Anterior cingulate cortex (tissue), 58 donors: Measurements from ENCODE around the gene CARD14.
A peak's percentile ranks its signal among the peaks of the same experiment; 100 is the strongest.
"Not testable (repeated sequence)": the region's sequence is repeated elsewhere in the genome, so short reads cannot be mapped to it uniquely, and the experiment has no call there.

Source experiments
- DNase-seq, 58 donors: peaks; one replicate each; lab custom pipeline; 2025; lab: John Stamatoyannopoulos, UW

Gene CARD14

GRCh38 chr17:80222376-80223141 lies 52.7 kb downstream of the CARD14 start:
- no peak for DNase-seq

GRCh38 chr17:80223142-80223815 lies 53.4 kb downstream of the CARD14 start:
- DNase-seq = peak in 1 of 58 donors; percentile 40

GRCh38 chr17:80223838-80224497 lies 54.1 kb downstream of the CARD14 start:
- no peak for DNase-seq

GRCh38 chr17:80224683-80225082 lies 54.9 kb downstream of the CARD14 start:
- no peak for DNase-seq

- DNase-seq = no peak
These were observed 55.4 kb downstream of the CARD14 start for GRCh38 chr17:80225230-80225629.

- DNase-seq = no peak
These were observed 57.3 kb downstream of the CARD14 start for GRCh38 chr17:80227156-80227555.

- DNase-seq = no peak
These were observed 57.8 kb downstream of the CARD14 start for GRCh38 chr17:80227666-80228065.

GRCh38 chr17:80228477-80228876 lies 58.6 kb downstream of the CARD14 start:
- no peak for DNase-seq

- no peak for DNase-seq
These were observed 59.2 kb downstream of the CARD14 start for GRCh38 chr17:80229011-80229410.

- DNase-seq = no peak
These were observed 62.6 kb downstream of the CARD14 start for GRCh38 chr17:80232438-80232837.

GRCh38 chr17:80233202-80233601 lies 63.4 kb downstream of the CARD14 start:
- DNase-seq = no peak

- no peak for DNase-seq
These were observed 67.1 kb downstream of the CARD14 start for GRCh38 chr17:80236911-80237310.

- DNase-seq = no peak
These were observed 67.6 kb downstream of the CARD14 start for GRCh38 chr17:80237386-80237785.

GRCh38 chr17:80242505-80242904 lies 72.7 kb downstream of the CARD14 start:
- no peak for DNase-seq

GRCh38 chr17:80243526-80244433 lies 74.0 kb downstream of the CARD14 start:
- no peak for DNase-seq

GRCh38 chr17:80244448-80244847 lies 74.6 kb downstream of the CARD14 start:
- DNase-seq = not testable (repeated sequence)

GRCh38 chr17:80244871-80245509 lies 75.2 kb downstream of the CARD14 start:
- no peak for DNase-seq

GRCh38 chr17:80245566-80246265 lies 75.9 kb downstream of the CARD14 start:
- no peak for DNase-seq

GRCh38 chr17:80246266-80246681 lies 76.4 kb downstream of the CARD14 start:
- DNase-seq = no peak
